ENCODE data around the gene ZNF225. TPM values are rescaled to one million over a fixed set of nuclear protein-coding genes. Genes with fewer than 3 reads are reported as not detected.

The ZNF225 gene
- total RNA-seq, 4 donors from 2014 or later: 4.0 to 8.3 (median 6.3) TPM

DNA sequence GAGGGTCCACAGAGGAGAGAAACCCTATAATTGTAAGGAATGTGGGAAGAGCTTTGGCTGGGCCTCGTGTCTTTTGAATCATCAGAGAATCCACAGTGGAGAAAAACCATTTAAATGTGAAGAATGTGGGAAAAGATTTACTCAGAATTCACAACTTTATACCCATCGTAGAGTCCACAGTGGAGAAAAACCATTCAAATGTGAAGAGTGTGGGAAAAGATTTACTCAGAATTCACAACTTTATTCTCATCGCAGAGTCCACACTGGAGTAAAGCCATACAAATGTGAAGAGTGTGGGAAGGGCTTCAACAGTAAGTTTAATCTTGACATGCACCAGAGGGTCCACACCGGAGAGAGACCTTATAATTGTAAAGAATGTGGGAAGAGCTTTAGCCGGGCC, 18.8 kb downstream of the ZNF225 start:
- intact Hi-C loops (cut with DNase I): no loop called here
- 90 to 92% methylated on average over 5 of the region's 5 CpGs for WGBS, 2 donors
- peaks cover 23 to 24% of the 10 kb centered on the region in 2 donors for H3K36me3 ChIP-seq

DNA sequence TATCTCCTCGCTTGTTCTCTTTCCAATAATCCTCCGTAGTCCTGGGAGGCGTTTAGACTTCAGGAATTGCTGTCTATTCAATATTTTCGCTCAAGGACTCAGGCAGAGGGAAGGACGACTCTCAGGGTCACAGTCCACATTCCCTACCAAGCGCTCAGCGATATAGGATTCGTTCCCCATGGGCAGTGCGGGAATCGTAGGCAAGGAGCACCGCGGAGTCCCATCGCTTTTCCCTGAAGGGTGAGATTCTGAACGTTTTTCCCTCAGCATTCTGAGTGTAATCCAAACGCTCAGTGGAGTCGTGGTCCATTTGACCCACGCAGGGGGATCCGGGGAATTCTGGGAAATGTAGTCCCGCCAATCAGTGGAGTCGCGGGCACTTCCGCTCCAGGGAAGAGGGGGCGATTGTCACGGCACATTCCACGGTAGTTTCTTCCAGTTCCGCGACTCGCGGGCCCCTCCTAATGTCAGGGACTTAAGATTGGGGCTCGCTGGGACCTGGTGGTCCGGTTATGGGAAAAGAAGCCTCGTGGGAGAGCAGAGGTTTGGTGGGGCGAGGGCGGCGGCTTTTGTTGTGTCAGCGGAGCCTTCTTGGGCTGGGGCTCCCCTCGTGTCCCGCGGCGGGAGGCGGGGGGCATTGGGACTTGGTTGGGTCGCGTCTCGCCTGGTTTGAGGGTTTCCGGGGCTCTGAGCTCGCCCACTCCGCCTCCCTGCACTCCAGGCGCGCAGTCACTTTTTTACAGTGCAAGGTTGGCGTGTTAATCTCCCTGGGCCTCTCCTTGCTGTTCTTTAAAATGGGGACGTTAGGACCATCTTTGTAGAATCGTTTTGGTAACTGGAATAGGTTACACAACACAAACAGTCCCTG, 28.2 kb downstream of the ZNF225 start, which contains the start of gene ZNF234:
Gene ZNF234 (plus strand): TSS at position 364 of the 868 bp plus-strand sequence. CDS start 3,079 bp downstream, outside the sequence.
- peak within 1 kb of the TSS; percentile 40 to 54 (median 46) for H3K27ac ChIP-seq
- no peaks in the 10 kb centered on the region for H3K9me3 ChIP-seq
- H3K4me3 ChIP-seq (replicated peaks in 1 of 3): peak within 1 kb of the TSS; percentile 80 to 97 (median 84)
- intact Hi-C loops (cut with DNase I): no loop called here
- peak; percentile 83 to 84 for DNase-seq
- 1% methylated on average over 25 to 39 of the region's 52 CpGs for WGBS, 2 donors
- H3K27me3 ChIP-seq: no peaks in the 10 kb centered on the region
- TF ChIP-seq, protein P1, sequence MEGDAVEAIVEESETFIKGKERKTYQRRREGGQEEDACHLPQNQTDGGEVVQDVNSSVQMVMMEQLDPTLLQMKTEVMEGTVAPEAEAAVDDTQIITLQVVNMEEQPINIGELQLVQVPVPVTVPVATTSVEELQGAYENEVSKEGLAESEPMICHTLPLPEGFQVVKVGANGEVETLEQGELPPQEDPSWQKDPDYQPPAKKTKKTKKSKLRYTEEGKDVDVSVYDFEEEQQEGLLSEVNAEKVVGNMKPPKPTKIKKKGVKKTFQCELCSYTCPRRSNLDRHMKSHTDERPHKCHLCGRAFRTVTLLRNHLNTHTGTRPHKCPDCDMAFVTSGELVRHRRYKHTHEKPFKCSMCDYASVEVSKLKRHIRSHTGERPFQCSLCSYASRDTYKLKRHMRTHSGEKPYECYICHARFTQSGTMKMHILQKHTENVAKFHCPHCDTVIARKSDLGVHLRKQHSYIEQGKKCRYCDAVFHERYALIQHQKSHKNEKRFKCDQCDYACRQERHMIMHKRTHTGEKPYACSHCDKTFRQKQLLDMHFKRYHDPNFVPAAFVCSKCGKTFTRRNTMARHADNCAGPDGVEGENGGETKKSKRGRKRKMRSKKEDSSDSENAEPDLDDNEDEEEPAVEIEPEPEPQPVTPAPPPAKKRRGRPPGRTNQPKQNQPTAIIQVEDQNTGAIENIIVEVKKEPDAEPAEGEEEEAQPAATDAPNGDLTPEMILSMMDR (IDR thresholded peaks at IDR 0.05): no peak
- TF ChIP-seq POLR2A (IDR thresholded peaks at IDR 0.05): peak in 1 of 2 donors; percentile 42
- no peaks in the 10 kb centered on the region for H3K36me3 ChIP-seq
- peaks cover 8 to 17% of the 10 kb centered on the region in 2 donors for H3K4me1 ChIP-seq

More for the DNA sequence above, 18.8 kb downstream of the ZNF225 start:
- DNase-seq: no peak
- Histone ChIP-seq H3K9me3 (peaks cover 4% of the 10 kb centered on the region), H3K4me3 (replicated peaks in 1 of 3) (no peak overlapping the region), H3K27me3 (no peaks in the 10 kb centered on the region), H3K4me1 (no peaks in the 10 kb centered on the region), H3K27ac (no peak overlapping the region)
- no peak for TF ChIP-seq POLR2A (IDR thresholded peaks at IDR 0.05)
- TF ChIP-seq, protein P1 (IDR thresholded peaks at IDR 0.05): no peak

DNA sequence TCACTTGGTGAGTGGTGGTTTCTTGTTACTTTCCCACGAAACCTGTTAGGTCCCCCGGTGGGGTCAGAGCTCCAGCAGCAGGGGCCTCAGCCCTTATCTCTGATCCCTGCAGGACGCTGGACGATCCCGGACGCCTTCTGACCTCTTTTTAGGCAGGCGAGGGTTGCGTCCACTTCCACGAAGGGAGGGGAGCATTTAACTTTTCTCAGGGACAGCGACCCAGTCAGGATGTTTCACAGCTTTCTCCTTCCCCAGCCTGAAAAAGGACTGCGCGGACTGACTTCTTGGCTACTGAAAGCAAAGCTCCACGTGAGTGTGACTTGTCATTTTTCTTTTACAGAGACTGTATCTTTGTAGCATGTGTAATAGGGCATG, 28.8 kb downstream of the ZNF225 start:
- no peak overlapping the region for H3K27ac ChIP-seq
- intact Hi-C loops (cut with DNase I): no loop called here
- H3K4me3 ChIP-seq (replicated peaks in 1 of 3): peak overlapping the region; percentile 80 to 97 (median 84)
- DNase-seq: peak in 1 of 2 donors; percentile 3
- peaks cover 0 to under 1% of the 10 kb centered on the region in 2 donors for H3K36me3 ChIP-seq
- H3K9me3 ChIP-seq: no peaks in the 10 kb centered on the region
- H3K4me1 ChIP-seq: peaks cover 8 to 17% of the 10 kb centered on the region in 2 donors
- WGBS, 2 donors: 6 to 17% methylated on average over 13 of the region's 13 CpGs
- H3K27me3 ChIP-seq: no peaks in the 10 kb centered on the region
- TF ChIP-seq, protein P1 (IDR thresholded peaks at IDR 0.05): no peak
- no peak for TF ChIP-seq POLR2A (IDR thresholded peaks at IDR 0.05)

DNA sequence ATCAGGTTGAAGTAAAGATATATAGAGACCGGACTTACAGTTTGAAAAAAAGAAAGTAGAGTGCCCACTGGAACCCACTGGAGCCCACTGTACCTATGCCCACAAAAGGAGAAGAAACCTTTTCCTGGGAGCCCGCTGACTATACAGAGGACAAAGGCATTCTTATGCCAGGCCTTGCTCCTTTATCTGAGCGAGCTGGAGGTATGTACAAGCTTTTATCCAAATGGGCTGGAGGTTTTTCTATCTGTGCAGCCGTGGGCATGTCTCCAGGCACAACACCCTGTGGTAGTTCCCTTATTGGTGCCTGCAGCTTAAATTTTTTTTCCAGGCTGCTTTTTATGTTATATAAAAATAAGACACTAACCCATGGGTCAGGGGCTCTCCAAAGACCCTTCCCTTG, 36.6 kb downstream of the ZNF225 start:
- no peak for DNase-seq
- no peak overlapping the region for H3K4me3 ChIP-seq (replicated peaks in 1 of 3)
- no peaks in the 10 kb centered on the region for H3K4me1 ChIP-seq
- intact Hi-C loops (cut with DNase I): no loop called here
- H3K9me3 ChIP-seq: no peaks in the 10 kb centered on the region
- no peaks in the 10 kb centered on the region for H3K27me3 ChIP-seq
- no peak for TF ChIP-seq POLR2A (IDR thresholded peaks at IDR 0.05)
- TF ChIP-seq, protein P1 (IDR thresholded peaks at IDR 0.05): no peak
- H3K27ac ChIP-seq: no peak overlapping the region
- WGBS, 2 donors: 94 to 100% methylated on average over 4 of the region's 4 CpGs
- H3K36me3 ChIP-seq: peaks cover 60 to 70% of the 10 kb centered on the region in 2 donors

DNA sequence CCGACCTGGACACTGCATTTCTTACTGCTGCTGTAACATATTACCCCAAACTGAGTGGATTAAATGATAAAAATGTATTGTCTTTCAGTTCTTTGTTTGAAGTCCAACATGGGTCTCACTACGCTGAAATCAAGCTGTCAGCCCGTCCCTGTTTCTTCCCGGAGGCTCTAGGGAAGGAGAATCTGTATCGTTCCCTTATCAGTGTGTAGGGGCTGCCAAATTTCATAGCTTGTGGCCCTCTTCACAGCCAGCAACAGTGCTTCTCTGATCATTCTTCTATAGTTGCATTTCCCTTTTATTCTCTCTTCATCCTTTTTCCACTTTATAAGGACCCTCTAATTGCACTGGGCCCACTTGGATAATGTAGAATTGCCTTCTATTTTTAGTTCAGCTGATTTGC, 38.3 kb downstream of the ZNF225 start:
- intact Hi-C loops (cut with DNase I): no loop called here

More for the DNA sequence above, 38.3 kb downstream of the ZNF225 start:
- H3K9me3 ChIP-seq: no peaks in the 10 kb centered on the region
- 96 to 99% methylated on average over 5 of the region's 5 CpGs for WGBS, 2 donors
- H3K4me1 ChIP-seq: no peaks in the 10 kb centered on the region
- TF ChIP-seq POLR2A (IDR thresholded peaks at IDR 0.05): no peak
- TF ChIP-seq, protein P1 (IDR thresholded peaks at IDR 0.05): no peak
- peaks cover 70 to 82% of the 10 kb centered on the region in 2 donors for H3K36me3 ChIP-seq
- no peak overlapping the region for H3K4me3 ChIP-seq (replicated peaks in 1 of 3)
- no peak overlapping the region for H3K27ac ChIP-seq
- no peaks in the 10 kb centered on the region for H3K27me3 ChIP-seq
- no peak for DNase-seq
